ENCODE results near the gene F7.

The F7 gene

GRCh38 chr13:113166681-113167080 lies 61.1 kb downstream of the F7 start:
- TF ChIP-seq CTCF (IDR thresholded peaks at IDR 0.05): no peak

GRCh38 chr13:113167155-113167554 lies 61.6 kb downstream of the F7 start:
- no peak for TF ChIP-seq CTCF (IDR thresholded peaks at IDR 0.05)

GRCh38 chr13:113167575-113167974 lies 62.0 kb downstream of the F7 start:
- no peak for TF ChIP-seq CTCF (IDR thresholded peaks at IDR 0.05)

- no peak for TF ChIP-seq CTCF (IDR thresholded peaks at IDR 0.05)
Measured at GRCh38 chr13:113168211-113168610, 62.6 kb downstream of the F7 start.

- TF ChIP-seq CTCF (IDR thresholded peaks at IDR 0.05): no peak
Measured at GRCh38 chr13:113169277-113170272, 64.0 kb downstream of the F7 start.
